ENCODE results near the gene JUND. TPM values are rescaled to one million over a fixed set of nuclear protein-coding genes. Genes with fewer than 3 reads are reported as not detected.

Gene JUND
- total and polyA plus RNA-seq, 4 donors = 161 to 290 (median 207) TPM

- peak overlapping the region; percentile 69 for H3K4me3 ChIP-seq
- no peaks in the 10 kb centered on the region for H3K36me3 ChIP-seq (ENCODE audit: control insufficient read depth in 4 of 4, insufficient read depth in 4 of 4, low read length in 4 of 4)
- ATAC-seq (ENCODE audit: insufficient read depth, low FRiP score) (peak; percentile 75), DNase-seq (peak; percentile 91 to 96 (median 93))
- H3K4me1 ChIP-seq (ENCODE audit: control insufficient read depth in 5 of 5, insufficient read depth in 5 of 5, low read length in 5 of 5) = peaks cover 0 to 33% (median 4%) of the 10 kb centered on the region in 5 donors
- H3K9ac ChIP-seq (ENCODE audit: insufficient read depth in 1 of 2, low read length in 2 of 2) = peak overlapping the region; percentile 76 to 78
- H3K27ac ChIP-seq (ENCODE audit: low read depth in 1 of 2, low read length in 1 of 2) = peak overlapping the region; percentile 96
- 0 to 1% methylated on average over 47 to 75 of the region's 75 CpGs for WGBS, 2 donors
- no peak for TF ChIP-seq CTCF (IDR thresholded peaks at IDR 0.05; ENCODE audit: control extremely low read depth, extremely low read depth)
- H3K27me3 ChIP-seq (ENCODE audit: control insufficient read depth in 3 of 3, insufficient read depth in 3 of 3, low read length in 2 of 3) = no peaks in the 10 kb centered on the region
- no peaks in the 10 kb centered on the region for H3K9me3 ChIP-seq (ENCODE audit: control insufficient read depth in 4 of 4, insufficient read depth in 3 of 4, low read length in 3 of 4)
Measured at GRCh38 chr19:18291590-18292461, 10.4 kb upstream of the JUND start.

- Histone ChIP-seq H3K4me1 (ENCODE audit: control insufficient read depth in 5 of 5, insufficient read depth in 5 of 5, low read length in 5 of 5) (peaks cover 0 to 33% (median 4%) of the 10 kb centered on the region in 5 donors), H3K4me3 (no peak overlapping the region), H3K36me3 (ENCODE audit: control insufficient read depth in 4 of 4, insufficient read depth in 4 of 4, low read length in 4 of 4) (no peaks in the 10 kb centered on the region), H3K9me3 (ENCODE audit: control insufficient read depth in 4 of 4, insufficient read depth in 3 of 4, low read length in 3 of 4) (no peaks in the 10 kb centered on the region), H3K27me3 (ENCODE audit: control insufficient read depth in 3 of 3, insufficient read depth in 3 of 3, low read length in 2 of 3) (no peaks in the 10 kb centered on the region), H3K9ac (ENCODE audit: insufficient read depth in 1 of 2, low read length in 2 of 2) (peak overlapping the region; percentile 6 to 68), H3K27ac (ENCODE audit: low read depth in 1 of 2, low read length in 1 of 2) (peak overlapping the region; percentile 96)
- 31 to 33% methylated on average over 21 of the region's 21 CpGs for WGBS, 2 donors
- ATAC-seq (ENCODE audit: insufficient read depth, low FRiP score) (no peak), DNase-seq (peak; percentile 51 to 58 (median 56))
- no peak for TF ChIP-seq CTCF (IDR thresholded peaks at IDR 0.05; ENCODE audit: control extremely low read depth, extremely low read depth)
Measured at GRCh38 chr19:18291019-18291524, 9.7 kb upstream of the JUND start.

GRCh38 chr19:18290302-18291018 is 9.0 kb upstream of the JUND start:
- Histone ChIP-seq H3K4me3 (no peak overlapping the region), H3K9me3 (ENCODE audit: control insufficient read depth in 4 of 4, insufficient read depth in 3 of 4, low read length in 3 of 4) (no peaks in the 10 kb centered on the region), H3K9ac (ENCODE audit: insufficient read depth in 1 of 2, low read length in 2 of 2) (no peak overlapping the region), H3K36me3 (ENCODE audit: control insufficient read depth in 4 of 4, insufficient read depth in 4 of 4, low read length in 4 of 4) (no peaks in the 10 kb centered on the region), H3K4me1 (ENCODE audit: control insufficient read depth in 5 of 5, insufficient read depth in 5 of 5, low read length in 5 of 5) (peaks cover 0 to 33% (median 4%) of the 10 kb centered on the region in 5 donors), H3K27me3 (ENCODE audit: control insufficient read depth in 3 of 3, insufficient read depth in 3 of 3, low read length in 2 of 3) (no peaks in the 10 kb centered on the region), H3K27ac (ENCODE audit: low read depth in 1 of 2, low read length in 1 of 2) (peak overlapping the region in 1 of 2 donors; percentile 73)
- 29 to 35% methylated on average over 14 of the region's 14 CpGs for WGBS, 2 donors
- ATAC-seq (ENCODE audit: insufficient read depth, low FRiP score) (no peak), DNase-seq (peak in 2 of 3 donors; percentile 46 to 60)
- no peak for TF ChIP-seq CTCF (IDR thresholded peaks at IDR 0.05; ENCODE audit: control extremely low read depth, extremely low read depth)
